K562 (cell line): Measurements from ENCODE around the gene FH. TPM values are rescaled to one million over a fixed set of nuclear protein-coding genes. Genes with fewer than 3 reads are reported as not detected.
A peak's percentile ranks its signal among the peaks of the same experiment; 100 is the strongest.

Experiments
- BCOR ChIP-seq: fragments of 450-650 bp; IDR thresholded peaks from 2 replicates; pipeline ENCODE4 v1.6.1; 2016
- ETS2 ChIP-seq: IDR thresholded peaks from 2 replicates; pipeline ENCODE4 v1.6.1; 2016; ENCODE audit warnings: borderline replicate concordance, missing genetic modification characterization, mild to moderate bottlenecking, moderate library complexity, missing compliant biosample characterization; ENCODE audit not compliant: poor library complexity, severe bottlenecking
- FOXA3 ChIP-seq, 2 experiments: fragments of 450-650 bp in 1 of 2; sonication (generic) in 1 of 2; formaldehyde crosslinking; IDR thresholded peaks in 1 of 2; conservative IDR thresholded peaks in 1 of 2; 2 replicates each; pipeline versions ENCODE4 v1.4.0 to v1.8.0; 2020 to 2022; ENCODE audit warnings: mild to moderate bottlenecking in 2 of 2, missing genetic modification reagents in 1 of 2
- HIVEP1 ChIP-seq: fragments of 250-450 bp; sonication (Bioruptor Pico); IDR thresholded peaks from 2 replicates; pipeline ENCODE4 v1.4.0; 2020; ENCODE audit warnings: mild to moderate bottlenecking
- HMGN3 ChIP-seq: IDR thresholded peaks from 2 replicates; pipeline ENCODE4 v1.6.1; 2011; ENCODE audit warnings: borderline replicate concordance, low read depth, mild to moderate bottlenecking, mixed read lengths, low read length; ENCODE audit not compliant: insufficient read length; ENCODE audit errors: extremely low read depth
- MAFG ChIP-seq: fragments of 450-650 bp; conservative IDR thresholded peaks from 2 replicates; pipeline ENCODE4 v1.6.1; 2016; ENCODE audit warnings: missing genetic modification characterization, missing compliant biosample characterization
- MIER1 ChIP-seq: fragments of 450-650 bp; IDR thresholded peaks from 2 replicates; pipeline ENCODE4 v1.6.1; 2016; ENCODE audit warnings: antibody characterized with exemption, mild to moderate bottlenecking, low read depth
- MYC ChIP-seq, 2 experiments: fragments of 250-450 bp in 1 of 2; sonication (Bioruptor Pico) in 1 of 2; IDR thresholded peaks; 2 replicates each; pipeline versions ENCODE4 v1.5.1 to v1.6.1; 2012 to 2021; ENCODE audit warnings: low read depth in 2 of 2, borderline replicate concordance in 1 of 2, improper control_type of control experiment in 1 of 2, low read length in 1 of 2, mild to moderate bottlenecking in 1 of 2, moderate library complexity in 1 of 2
- NCOA6 ChIP-seq: fragments of 450-650 bp; IDR thresholded peaks from 2 replicates; pipeline ENCODE4 v1.6.1; 2017; ENCODE audit warnings: mild to moderate bottlenecking
- NFXL1 ChIP-seq: fragments of 450-650 bp; formaldehyde crosslinking; IDR thresholded peaks from 2 replicates; pipeline ENCODE4 v1.4.0; 2021; ENCODE audit warnings: mild to moderate bottlenecking
- NR2C2 ChIP-seq, 2 experiments: fragments of 200-800 bp in 1 of 2; sonication (Bioruptor generic) in 1 of 2; sonication (generic) in 1 of 2; formaldehyde crosslinking in 1 of 2; IDR thresholded peaks; 2 replicates each; pipeline versions ENCODE4 v1.6.1 to v1.8.0; 2016 to 2022; ENCODE audit warnings: mild to moderate bottlenecking in 1 of 2, missing compliant biosample characterization in 1 of 2, missing genetic modification characterization in 1 of 2, missing genetic modification reagents in 1 of 2
- RBM39 ChIP-seq: fragments of 200-400 bp; formaldehyde crosslinking; optimal IDR thresholded peaks from 2 replicates; pipeline ENCODE3; 2018; ENCODE audit warnings: low read depth, low read length
- TOE1 ChIP-seq, 2 experiments: fragments of 450-650 bp in 1 of 2; sonication (generic) in 1 of 2; formaldehyde crosslinking in 1 of 2; IDR thresholded peaks; 2 replicates each; pipeline versions ENCODE4 v1.7.1 to v1.8.0; 2016 to 2022; ENCODE audit warnings: borderline replicate concordance in 2 of 2, mild to moderate bottlenecking in 2 of 2, antibody characterized with exemption in 1 of 2, inconsistent platforms in 1 of 2, low read depth in 1 of 2, missing genetic modification reagents in 1 of 2, moderate library complexity in 1 of 2
- U2AF1 ChIP-seq: fragments of 200-400 bp; formaldehyde crosslinking; optimal IDR thresholded peaks from 2 replicates; pipeline ENCODE3; 2017; ENCODE audit warnings: mild to moderate bottlenecking, low read depth, low read length, moderate library complexity
- XRCC3 ChIP-seq: fragments of 450-650 bp; IDR thresholded peaks from 2 replicates; pipeline ENCODE4 v1.6.1; 2017; ENCODE audit warnings: mild to moderate bottlenecking, moderate library complexity
- ZC3H4 ChIP-seq: sonication (generic); formaldehyde crosslinking; IDR thresholded peaks from 2 replicates; pipeline ENCODE4 v1.9.0; 2021; ENCODE audit warnings: missing genetic modification reagents, borderline replicate concordance
- ZFPM2 ChIP-seq: fragments of 250-450 bp; sonication (Bioruptor Pico); IDR thresholded peaks from 2 replicates; pipeline ENCODE4 v1.5.1; 2022; ENCODE audit warnings: mild to moderate bottlenecking
- ZNF140 ChIP-seq: fragments of 250-450 bp; sonication (Bioruptor Pico); IDR thresholded peaks from 2 replicates; pipeline ENCODE4 v1.8.0; 2021; ENCODE audit warnings: moderate library complexity, mild to moderate bottlenecking, inconsistent platforms
- polyA plus RNA-seq, 8 experiments: library from polyadenylated mRNA; depleted of rRNA in 4 of 8; stranded (reverse) in 5 of 8; unstranded in 3 of 8; fragments of >200 nt; fragmentation: Nextera tagmentation in 2 of 8; fragmentation: Illumina TruSeq in 1 of 8; extraction: Ambion mirVana in 2 of 8; extraction: Trizol in 1 of 8; gene quantifications; 2 replicates each; pipeline versions ENCODE4 v1.2.1 to v1.2.3, GENCODE V29; 2011 to 2014; ENCODE audit warnings: inconsistent platforms in 1 of 8, missing spikeins in 1 of 8
- total RNA-seq, 7 experiments: library from RNA; depleted of rRNA in 6 of 7; stranded (reverse); fragments of >200 nt in 6 of 7; fragmentation: Illumina TruSeq in 2 of 7; extraction: Trizol in 2 of 7; gene quantifications; 2 replicates each; pipeline versions ENCODE4 v1.2.1 to v1.2.3, GENCODE V29; 2011 to 2021; ENCODE audit warnings: low replicate concordance in 1 of 7
- TF ChIP-seq, protein P1 (sequence below): sonication (generic); formaldehyde crosslinking; IDR thresholded peaks from 2 replicates; pipeline ENCODE4 v1.8.0; 2023; ENCODE audit warnings: missing genetic modification reagents, mild to moderate bottlenecking, borderline replicate concordance
- TF ChIP-seq, protein P2 (sequence below): fragments of 450-650 bp; formaldehyde crosslinking; conservative IDR thresholded peaks from 2 replicates; pipeline ENCODE4 v1.4.0; 2022; ENCODE audit warnings: mild to moderate bottlenecking, missing genetic modification characterization

The FH gene
- total and polyA plus RNA-seq, 9 of the 15 experiments (the other 6 are each of a cell fraction or from before 2014, with no cell fraction given), result 117 to 240 (median 211) TPM

GRCh38 chr1:241519308-241520079 is at the start of gene FH (continued):
- TF ChIP-seq HMGN3 (peak; percentile 73), FOXA3 (CRISPR knock-in tag; conservative IDR thresholded peaks at IDR 0.05 in 1 of 2, IDR thresholded peaks at IDR 0.05 in 1 of 2) (no peak), ZNF140 (CRISPR knock-in tag) (no peak), MAFG (tag) (no peak), TOE1 (IDR thresholded peaks at IDR 0.05; ENCODE audit: borderline replicate concordance) (no peak), TOE1 (CRISPR knock-in tag; IDR thresholded peaks at IDR 0.05; ENCODE audit: borderline replicate concordance, low read depth) (no peak), NFXL1 (CRISPR knock-in tag) (no peak), ZFPM2 (CRISPR knock-in tag) (no peak), NCOA6 (no peak), ZC3H4 (CRISPR knock-in tag) (no peak), ETS2 (tag) (no peak), RBM39 (no peak), HIVEP1 (CRISPR knock-in tag) (no peak), NR2C2 (CRISPR knock-in tag; IDR thresholded peaks at IDR 0.05) (peak; percentile 67; the same call in 1 of the 2 replicates), NR2C2 (tag; IDR thresholded peaks at IDR 0.05) (peak; percentile 65), U2AF1 (peak; percentile 95), BCOR (no peak), MIER1 (no peak), MYC (IDR thresholded peaks at IDR 0.05; ENCODE audit: low read depth, low read length) (peak; percentile 86), MYC (CRISPR knock-in tag; IDR thresholded peaks at IDR 0.05; ENCODE audit: borderline replicate concordance, low read depth) (no peak), XRCC3 (no peak)
- TF ChIP-seq, protein P1, sequence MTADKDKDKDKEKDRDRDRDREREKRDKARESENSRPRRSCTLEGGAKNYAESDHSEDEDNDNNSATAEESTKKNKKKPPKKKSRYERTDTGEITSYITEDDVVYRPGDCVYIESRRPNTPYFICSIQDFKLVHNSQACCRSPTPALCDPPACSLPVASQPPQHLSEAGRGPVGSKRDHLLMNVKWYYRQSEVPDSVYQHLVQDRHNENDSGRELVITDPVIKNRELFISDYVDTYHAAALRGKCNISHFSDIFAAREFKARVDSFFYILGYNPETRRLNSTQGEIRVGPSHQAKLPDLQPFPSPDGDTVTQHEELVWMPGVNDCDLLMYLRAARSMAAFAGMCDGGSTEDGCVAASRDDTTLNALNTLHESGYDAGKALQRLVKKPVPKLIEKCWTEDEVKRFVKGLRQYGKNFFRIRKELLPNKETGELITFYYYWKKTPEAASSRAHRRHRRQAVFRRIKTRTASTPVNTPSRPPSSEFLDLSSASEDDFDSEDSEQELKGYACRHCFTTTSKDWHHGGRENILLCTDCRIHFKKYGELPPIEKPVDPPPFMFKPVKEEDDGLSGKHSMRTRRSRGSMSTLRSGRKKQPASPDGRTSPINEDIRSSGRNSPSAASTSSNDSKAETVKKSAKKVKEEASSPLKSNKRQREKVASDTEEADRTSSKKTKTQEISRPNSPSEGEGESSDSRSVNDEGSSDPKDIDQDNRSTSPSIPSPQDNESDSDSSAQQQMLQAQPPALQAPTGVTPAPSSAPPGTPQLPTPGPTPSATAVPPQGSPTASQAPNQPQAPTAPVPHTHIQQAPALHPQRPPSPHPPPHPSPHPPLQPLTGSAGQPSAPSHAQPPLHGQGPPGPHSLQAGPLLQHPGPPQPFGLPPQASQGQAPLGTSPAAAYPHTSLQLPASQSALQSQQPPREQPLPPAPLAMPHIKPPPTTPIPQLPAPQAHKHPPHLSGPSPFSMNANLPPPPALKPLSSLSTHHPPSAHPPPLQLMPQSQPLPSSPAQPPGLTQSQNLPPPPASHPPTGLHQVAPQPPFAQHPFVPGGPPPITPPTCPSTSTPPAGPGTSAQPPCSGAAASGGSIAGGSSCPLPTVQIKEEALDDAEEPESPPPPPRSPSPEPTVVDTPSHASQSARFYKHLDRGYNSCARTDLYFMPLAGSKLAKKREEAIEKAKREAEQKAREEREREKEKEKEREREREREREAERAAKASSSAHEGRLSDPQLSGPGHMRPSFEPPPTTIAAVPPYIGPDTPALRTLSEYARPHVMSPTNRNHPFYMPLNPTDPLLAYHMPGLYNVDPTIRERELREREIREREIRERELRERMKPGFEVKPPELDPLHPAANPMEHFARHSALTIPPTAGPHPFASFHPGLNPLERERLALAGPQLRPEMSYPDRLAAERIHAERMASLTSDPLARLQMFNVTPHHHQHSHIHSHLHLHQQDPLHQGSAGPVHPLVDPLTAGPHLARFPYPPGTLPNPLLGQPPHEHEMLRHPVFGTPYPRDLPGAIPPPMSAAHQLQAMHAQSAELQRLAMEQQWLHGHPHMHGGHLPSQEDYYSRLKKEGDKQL, result 0 out of 2 replicates have a peak, but pooled peaks have one; percentile 59
- TF ChIP-seq, protein P2, sequence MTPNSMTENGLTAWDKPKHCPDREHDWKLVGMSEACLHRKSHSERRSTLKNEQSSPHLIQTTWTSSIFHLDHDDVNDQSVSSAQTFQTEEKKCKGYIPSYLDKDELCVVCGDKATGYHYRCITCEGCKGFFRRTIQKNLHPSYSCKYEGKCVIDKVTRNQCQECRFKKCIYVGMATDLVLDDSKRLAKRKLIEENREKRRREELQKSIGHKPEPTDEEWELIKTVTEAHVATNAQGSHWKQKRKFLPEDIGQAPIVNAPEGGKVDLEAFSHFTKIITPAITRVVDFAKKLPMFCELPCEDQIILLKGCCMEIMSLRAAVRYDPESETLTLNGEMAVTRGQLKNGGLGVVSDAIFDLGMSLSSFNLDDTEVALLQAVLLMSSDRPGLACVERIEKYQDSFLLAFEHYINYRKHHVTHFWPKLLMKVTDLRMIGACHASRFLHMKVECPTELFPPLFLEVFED (CRISPR knock-in tag), result no peak
